ENCODE results near the gene C9orf85. TPM values are rescaled to one million over a fixed set of nuclear protein-coding genes. Genes with fewer than 3 reads are reported as not detected.

The C9orf85 gene
- total and polyA plus RNA-seq, 8 donors, result 8.3 to 20.8 (median 18.2) TPM

DNA sequence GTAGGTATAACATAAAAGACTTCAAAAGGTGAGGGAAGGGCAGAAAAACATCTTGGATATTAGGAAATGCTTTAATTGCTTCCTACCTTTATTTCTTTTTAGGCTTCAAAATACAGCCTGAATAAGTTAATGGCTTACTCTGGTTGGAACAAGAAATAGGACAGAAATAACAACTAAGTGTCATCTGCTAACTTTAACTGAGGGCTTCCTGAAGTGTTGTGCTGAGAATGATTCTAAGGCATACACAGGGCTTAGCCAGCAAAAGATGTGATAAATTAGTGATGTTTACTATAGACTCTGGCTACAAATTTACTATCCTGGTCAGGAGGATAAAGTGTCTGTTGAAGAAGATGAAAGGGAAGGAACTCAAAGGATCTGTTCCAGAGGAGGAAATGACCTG lies 34.6 kb upstream of the C9orf85 start:
- Histone ChIP-seq H3K27ac (no peak overlapping the region), H3K4me1 (no peaks in the 10 kb centered on the region), H3K9me3 (peaks cover 8 to 45% of the 10 kb centered on the region in 2 donors), H3K27me3 (no peaks in the 10 kb centered on the region), H3K4me3 (no peak overlapping the region), H3K36me3 (peaks cover 0 to 16% of the 10 kb centered on the region in 2 donors)
- TF ChIP-seq, protein P1, sequence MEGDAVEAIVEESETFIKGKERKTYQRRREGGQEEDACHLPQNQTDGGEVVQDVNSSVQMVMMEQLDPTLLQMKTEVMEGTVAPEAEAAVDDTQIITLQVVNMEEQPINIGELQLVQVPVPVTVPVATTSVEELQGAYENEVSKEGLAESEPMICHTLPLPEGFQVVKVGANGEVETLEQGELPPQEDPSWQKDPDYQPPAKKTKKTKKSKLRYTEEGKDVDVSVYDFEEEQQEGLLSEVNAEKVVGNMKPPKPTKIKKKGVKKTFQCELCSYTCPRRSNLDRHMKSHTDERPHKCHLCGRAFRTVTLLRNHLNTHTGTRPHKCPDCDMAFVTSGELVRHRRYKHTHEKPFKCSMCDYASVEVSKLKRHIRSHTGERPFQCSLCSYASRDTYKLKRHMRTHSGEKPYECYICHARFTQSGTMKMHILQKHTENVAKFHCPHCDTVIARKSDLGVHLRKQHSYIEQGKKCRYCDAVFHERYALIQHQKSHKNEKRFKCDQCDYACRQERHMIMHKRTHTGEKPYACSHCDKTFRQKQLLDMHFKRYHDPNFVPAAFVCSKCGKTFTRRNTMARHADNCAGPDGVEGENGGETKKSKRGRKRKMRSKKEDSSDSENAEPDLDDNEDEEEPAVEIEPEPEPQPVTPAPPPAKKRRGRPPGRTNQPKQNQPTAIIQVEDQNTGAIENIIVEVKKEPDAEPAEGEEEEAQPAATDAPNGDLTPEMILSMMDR (IDR thresholded peaks at IDR 0.05), result no peak
- no peak for ATAC-seq
- intact Hi-C loops (cut with DNase I), result no loop called here
- no peak for DNase-seq

DNA sequence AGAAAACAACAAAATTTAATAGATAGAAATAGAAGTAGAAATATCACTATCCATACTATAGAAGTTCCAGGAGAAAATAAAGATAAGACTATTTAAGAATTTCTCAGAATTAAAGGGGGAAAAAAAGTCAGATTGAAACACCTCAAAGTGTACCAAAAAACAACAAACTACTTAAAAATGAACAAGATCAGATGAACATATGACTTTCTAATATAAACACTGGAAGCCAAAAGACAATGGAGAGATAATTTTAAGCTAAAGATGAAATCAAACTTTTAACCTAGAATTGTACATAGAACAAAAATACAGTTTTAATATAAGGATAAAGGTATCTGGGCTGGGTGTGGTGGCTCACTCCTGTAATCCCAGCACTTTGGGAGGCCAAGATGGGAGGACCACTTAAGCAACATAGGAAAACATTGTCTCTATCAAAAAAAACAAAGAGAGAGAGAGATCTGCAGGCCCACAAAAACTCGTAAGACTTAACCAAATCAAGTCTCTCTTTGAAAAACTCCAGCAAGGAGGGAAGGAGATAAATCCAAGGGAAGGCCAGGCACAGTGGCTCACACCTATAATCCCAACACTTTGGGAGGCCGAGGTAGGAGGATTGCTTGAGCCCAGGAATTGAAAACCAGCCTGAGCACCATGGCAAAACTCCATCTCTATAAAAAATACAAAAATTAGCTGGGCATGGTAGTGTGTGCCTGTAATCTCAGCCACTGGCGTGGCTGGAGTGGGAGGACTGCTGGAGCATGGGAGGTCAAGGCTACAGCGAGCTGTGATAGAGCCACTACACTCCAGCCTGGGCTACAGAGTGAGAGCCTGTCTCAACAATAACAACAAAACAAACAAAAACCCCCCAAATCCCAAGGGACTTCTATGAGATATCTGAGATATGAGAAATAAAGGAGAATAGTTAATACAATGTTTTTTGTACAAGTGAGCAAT lies 32.8 kb upstream of the C9orf85 start:
- intact Hi-C loops (cut with DNase I), result no loop called here
- TF ChIP-seq, protein P1 (IDR thresholded peaks at IDR 0.05), result no peak
- no peaks in the 10 kb centered on the region for H3K27me3 ChIP-seq
- no peak overlapping the region for H3K4me3 ChIP-seq
- no peaks in the 10 kb centered on the region for H3K4me1 ChIP-seq
- H3K9me3 ChIP-seq, result peaks cover 8 to 52% of the 10 kb centered on the region in 2 donors
- H3K27ac ChIP-seq, result no peak overlapping the region
- H3K36me3 ChIP-seq, result peaks cover 0 to 13% of the 10 kb centered on the region in 2 donors
- ATAC-seq, result no peak
- no peak for DNase-seq

DNA sequence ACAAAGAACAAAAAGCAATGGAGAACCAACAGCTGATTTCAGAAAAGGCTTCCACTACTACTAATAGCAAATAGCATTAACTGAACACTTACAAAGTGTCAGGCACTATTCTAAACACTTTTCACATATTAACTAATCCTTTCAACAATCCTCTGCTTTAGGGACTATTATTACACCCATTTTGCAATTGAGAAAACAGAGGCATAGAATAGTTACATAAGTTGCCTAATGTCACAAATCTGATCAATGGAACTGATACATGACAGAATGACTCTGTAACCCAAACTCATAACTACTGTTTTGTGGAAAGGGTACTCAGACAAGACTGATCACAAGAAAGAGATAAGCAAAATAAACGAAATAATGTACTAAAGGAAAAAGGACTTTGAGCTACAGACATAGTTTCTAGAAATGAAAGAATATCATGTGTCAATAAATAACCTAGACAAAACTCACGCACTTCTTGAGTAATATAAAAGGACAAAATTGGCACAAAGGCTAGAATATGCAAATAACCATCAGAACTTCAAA lies 31.7 kb upstream of the C9orf85 start:
- Histone ChIP-seq H3K36me3 (peaks cover 0 to 3% of the 10 kb centered on the region in 2 donors), H3K27ac (no peak overlapping the region), H3K9me3 (peaks cover 8 to 62% of the 10 kb centered on the region in 2 donors), H3K4me3 (no peak overlapping the region), H3K27me3 (no peaks in the 10 kb centered on the region), H3K4me1 (no peaks in the 10 kb centered on the region)
- intact Hi-C loops (cut with DNase I), result no loop called here
- TF ChIP-seq, protein P1 (IDR thresholded peaks at IDR 0.05), result no peak
- no peak for ATAC-seq
- DNase-seq, result no peak

DNA sequence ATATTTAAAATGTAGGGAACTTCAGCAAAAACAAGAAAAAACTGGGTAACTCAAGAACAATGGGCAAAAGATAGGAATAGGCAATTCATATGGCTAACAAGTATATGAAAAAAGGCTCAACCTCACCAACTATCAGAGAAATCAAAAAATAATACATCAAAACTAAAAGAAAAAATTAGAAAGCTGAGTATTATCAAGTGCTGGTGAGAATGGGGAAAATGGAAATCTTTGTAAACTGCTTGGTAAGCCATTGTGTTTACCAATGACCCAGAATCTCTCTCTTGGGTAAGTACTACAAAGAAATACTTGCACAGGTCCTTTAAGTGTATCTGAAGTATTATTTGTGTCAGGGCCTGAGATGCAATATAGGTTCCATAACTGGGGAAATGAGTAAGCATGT lies 27.4 kb upstream of the C9orf85 start:
- TF ChIP-seq, protein P1 (IDR thresholded peaks at IDR 0.05), result no peak
- H3K27me3 ChIP-seq, result no peaks in the 10 kb centered on the region
- no peak overlapping the region for H3K4me3 ChIP-seq
- no peak for DNase-seq
- intact Hi-C loops (cut with DNase I), result no loop called here
- H3K27ac ChIP-seq, result no peak overlapping the region
- ATAC-seq, result no peak
- H3K36me3 ChIP-seq, result no peaks in the 10 kb centered on the region
- peaks cover 0 to 5% of the 10 kb centered on the region in 2 donors for H3K4me1 ChIP-seq
- peaks cover 0 to 43% of the 10 kb centered on the region in 2 donors for H3K9me3 ChIP-seq

- Histone ChIP-seq H3K4me3 (no peak overlapping the region), H3K27me3 (no peaks in the 10 kb centered on the region), H3K9me3 (peaks cover 0 to 28% of the 10 kb centered on the region in 2 donors), H3K27ac (no peak overlapping the region), H3K4me1 (peaks cover 0 to 11% of the 10 kb centered on the region in 2 donors), H3K36me3 (no peaks in the 10 kb centered on the region)
- intact Hi-C loops (cut with DNase I), result no loop called here
- DNase-seq (no peak), ATAC-seq (no peak)
- TF ChIP-seq, protein P1 (IDR thresholded peaks at IDR 0.05), result no peak
Observed at GRCh38 chr9:71885467-71885866, 26.0 kb upstream of the C9orf85 start.
